Stimulated activated CD4-positive, alpha-beta T cell treated with anti-CD3 and anti-CD28 coated beads, Interleukin-1b, Interleukin-23, amount 100 ng/mL, for 24 hours (primary cell): ENCODE data around the gene GTF2F2.

ENCODE experiments used
- DNase-seq, 4 experiments: peaks; one replicate each; pipeline ENCODE4 v3.0.0-alpha.2; 2020; ENCODE audit warnings: low read depth in 4 of 4, low spot score in 1 of 4

The GTF2F2 gene

GRCh38 chr13:45332831-45333219, 212.5 kb downstream of the GTF2F2 start:
- no peak for DNase-seq

DNA sequence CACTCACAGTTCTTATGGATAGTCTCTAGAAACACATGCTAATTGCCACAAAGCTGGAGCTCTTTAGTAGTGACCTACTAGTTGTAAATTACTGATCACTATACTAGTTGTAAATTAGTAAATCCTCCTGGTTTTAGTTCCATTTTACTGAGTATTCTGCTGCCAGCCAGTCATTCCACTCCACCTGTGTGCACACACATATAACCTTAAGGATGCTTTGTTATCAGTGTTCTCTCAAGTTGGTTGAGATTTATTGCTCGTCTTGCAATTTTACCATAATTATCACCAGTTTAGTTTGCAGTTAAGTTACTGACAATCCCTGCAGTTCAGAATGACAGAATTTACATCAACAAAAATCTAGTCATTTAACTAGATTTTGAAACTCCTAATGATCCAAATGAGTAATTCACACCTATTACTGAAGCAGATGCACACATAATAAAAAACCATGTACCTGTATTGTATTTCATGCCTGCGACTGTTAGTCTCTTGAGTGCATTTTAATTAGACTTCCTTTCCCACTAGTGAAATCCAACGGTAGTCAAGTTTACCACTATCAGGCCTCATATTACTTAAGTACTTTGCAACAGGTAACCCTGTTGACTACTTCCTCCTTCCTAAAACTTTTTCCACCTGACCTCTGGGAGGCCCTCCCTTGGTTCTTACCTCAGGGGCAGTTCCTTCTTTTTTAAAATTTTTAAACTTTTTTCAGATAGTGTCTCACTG, 213.1 kb downstream of the GTF2F2 start:
- DNase-seq, result no peak
